ENCODE results near the gene ELN. TPM values are rescaled to one million over a fixed set of nuclear protein-coding genes. Genes with fewer than 3 reads are reported as not detected.

Gene ELN
- total and polyA plus RNA-seq, 5 donors from 2014 or later: 0.35 TPM; not detected in 4

GRCh38 chr7:74012842-74013249 lies 15.1 kb upstream of the ELN start:
- H3K4me3 ChIP-seq (ENCODE audit: low read depth, low read length): no peak overlapping the region
- H3K4me3 Mint-ChIP-seq: no peak overlapping the region
- H3K27me3 ChIP-seq (ENCODE audit: control insufficient read depth, insufficient read depth, low read length): no peaks in the 10 kb centered on the region
- H3K27ac Mint-ChIP-seq: no peak overlapping the region
- no peaks in the 10 kb centered on the region for H3K36me3 ChIP-seq (ENCODE audit: control insufficient read depth, insufficient read depth, low read length)
- peaks cover 0 to 2% (median 0%) of the 10 kb centered on the region in 7 donors for H3K9me3 Mint-ChIP-seq
- DNase-seq: no peak
- no peaks in the 10 kb centered on the region for H3K27me3 Mint-ChIP-seq
- no peaks in the 10 kb centered on the region for H3K4me1 Mint-ChIP-seq
- no peaks in the 10 kb centered on the region for H3K4me1 ChIP-seq (ENCODE audit: control insufficient read depth, insufficient read depth, low read length, poor library complexity, severe bottlenecking)
- H3K27ac ChIP-seq (ENCODE audit: insufficient read depth, low read length, poor library complexity, severe bottlenecking): no peak overlapping the region
- ATAC-seq (ENCODE audit: low read depth in 2 of 2): peak in 1 of 2 donors; percentile 20
- H3K36me3 Mint-ChIP-seq: no peaks in the 10 kb centered on the region
- no peaks in the 10 kb centered on the region for H3K9me3 ChIP-seq (ENCODE audit: control insufficient read depth in 2 of 2, low read length in 2 of 2)

GRCh38 chr7:74013539-74014272 lies 14.3 kb upstream of the ELN start:
- H3K27ac ChIP-seq (ENCODE audit: insufficient read depth, low read length, poor library complexity, severe bottlenecking): no peak overlapping the region
- H3K4me1 ChIP-seq (ENCODE audit: control insufficient read depth, insufficient read depth, low read length, poor library complexity, severe bottlenecking): no peaks in the 10 kb centered on the region
- DNase-seq: no peak
- Mint-ChIP-seq H3K36me3 (no peaks in the 10 kb centered on the region), H3K27ac (no peak overlapping the region), H3K9me3 (peaks cover 0 to 2% (median 0%) of the 10 kb centered on the region in 7 donors), H3K4me1 (no peaks in the 10 kb centered on the region), H3K4me3 (no peak overlapping the region), H3K27me3 (no peaks in the 10 kb centered on the region)
- H3K4me3 ChIP-seq (ENCODE audit: low read depth, low read length): no peak overlapping the region
- H3K36me3 ChIP-seq (ENCODE audit: control insufficient read depth, insufficient read depth, low read length): no peaks in the 10 kb centered on the region
- no peaks in the 10 kb centered on the region for H3K27me3 ChIP-seq (ENCODE audit: control insufficient read depth, insufficient read depth, low read length)
- no peak for ATAC-seq (ENCODE audit: low read depth in 2 of 2)
- H3K9me3 ChIP-seq (ENCODE audit: control insufficient read depth in 2 of 2, low read length in 2 of 2): no peaks in the 10 kb centered on the region

GRCh38 chr7:74014931-74015330 lies 13.0 kb upstream of the ELN start:
- H3K27ac ChIP-seq (ENCODE audit: insufficient read depth, low read length, poor library complexity, severe bottlenecking): no peak overlapping the region
- Mint-ChIP-seq H3K36me3 (no peaks in the 10 kb centered on the region), H3K9me3 (peaks cover 0 to 2% (median 0%) of the 10 kb centered on the region in 7 donors)

GRCh38 chr7:74015670-74016069 lies 12.3 kb upstream of the ELN start:
- no peak for ATAC-seq (ENCODE audit: low read depth in 2 of 2)
- Mint-ChIP-seq H3K4me3 (no peak overlapping the region), H3K27ac (no peak overlapping the region)

More at GRCh38 chr7:74014931-74015330, 13.0 kb upstream of the ELN start:
- no peak overlapping the region for H3K4me3 Mint-ChIP-seq
- H3K36me3 ChIP-seq (ENCODE audit: control insufficient read depth, insufficient read depth, low read length): no peaks in the 10 kb centered on the region
- H3K27ac Mint-ChIP-seq: no peak overlapping the region
- no peaks in the 10 kb centered on the region for H3K27me3 Mint-ChIP-seq
- DNase-seq (no peak), ATAC-seq (ENCODE audit: low read depth in 2 of 2) (no peak)
- H3K4me3 ChIP-seq (ENCODE audit: low read depth, low read length): no peak overlapping the region
- H3K27me3 ChIP-seq (ENCODE audit: control insufficient read depth, insufficient read depth, low read length): no peaks in the 10 kb centered on the region
- no peaks in the 10 kb centered on the region for H3K9me3 ChIP-seq (ENCODE audit: control insufficient read depth in 2 of 2, low read length in 2 of 2)
- H3K4me1 Mint-ChIP-seq: no peaks in the 10 kb centered on the region
- no peaks in the 10 kb centered on the region for H3K4me1 ChIP-seq (ENCODE audit: control insufficient read depth, insufficient read depth, low read length, poor library complexity, severe bottlenecking)

GRCh38 chr7:74017125-74017524 lies 10.8 kb upstream of the ELN start:
- Mint-ChIP-seq H3K4me3 (no peak overlapping the region), H3K4me1 (no peaks in the 10 kb centered on the region), H3K9me3 (peaks cover 0 to 2% (median 0%) of the 10 kb centered on the region in 7 donors), H3K27me3 (no peaks in the 10 kb centered on the region), H3K36me3 (no peaks in the 10 kb centered on the region), H3K27ac (no peak overlapping the region)
- Histone ChIP-seq H3K4me3 (ENCODE audit: low read depth, low read length) (no peak overlapping the region), H3K4me1 (ENCODE audit: control insufficient read depth, insufficient read depth, low read length, poor library complexity, severe bottlenecking) (no peaks in the 10 kb centered on the region), H3K9me3 (ENCODE audit: control insufficient read depth in 2 of 2, low read length in 2 of 2) (no peaks in the 10 kb centered on the region), H3K36me3 (ENCODE audit: control insufficient read depth, insufficient read depth, low read length) (no peaks in the 10 kb centered on the region), H3K27me3 (ENCODE audit: control insufficient read depth, insufficient read depth, low read length) (no peaks in the 10 kb centered on the region), H3K27ac (ENCODE audit: insufficient read depth, low read length, poor library complexity, severe bottlenecking) (no peak overlapping the region)
- DNase-seq (no peak), ATAC-seq (ENCODE audit: low read depth in 2 of 2) (no peak)

More at GRCh38 chr7:74015670-74016069, 12.3 kb upstream of the ELN start:
- Histone ChIP-seq H3K9me3 (ENCODE audit: control insufficient read depth in 2 of 2, low read length in 2 of 2) (no peaks in the 10 kb centered on the region), H3K4me3 (ENCODE audit: low read depth, low read length) (no peak overlapping the region), H3K27ac (ENCODE audit: insufficient read depth, low read length, poor library complexity, severe bottlenecking) (no peak overlapping the region), H3K4me1 (ENCODE audit: control insufficient read depth, insufficient read depth, low read length, poor library complexity, severe bottlenecking) (no peaks in the 10 kb centered on the region), H3K27me3 (ENCODE audit: control insufficient read depth, insufficient read depth, low read length) (no peaks in the 10 kb centered on the region), H3K36me3 (ENCODE audit: control insufficient read depth, insufficient read depth, low read length) (no peaks in the 10 kb centered on the region)
- H3K27me3 Mint-ChIP-seq: no peaks in the 10 kb centered on the region
- peaks cover 0 to 2% (median 0%) of the 10 kb centered on the region in 7 donors for H3K9me3 Mint-ChIP-seq
- no peak for DNase-seq
- no peaks in the 10 kb centered on the region for H3K36me3 Mint-ChIP-seq
- no peaks in the 10 kb centered on the region for H3K4me1 Mint-ChIP-seq

- H3K27me3 Mint-ChIP-seq: peaks cover 6% of the 10 kb centered on the region
- H3K9me3 ChIP-seq (ENCODE audit: control insufficient read depth in 2 of 2, low read length in 2 of 2): no peaks in the 10 kb centered on the region
- no peaks in the 10 kb centered on the region for H3K36me3 ChIP-seq (ENCODE audit: control insufficient read depth, insufficient read depth, low read length)
- no peak overlapping the region for H3K4me3 Mint-ChIP-seq
- no peak overlapping the region for H3K27ac ChIP-seq (ENCODE audit: insufficient read depth, low read length, poor library complexity, severe bottlenecking)
- no peaks in the 10 kb centered on the region for H3K4me1 ChIP-seq (ENCODE audit: control insufficient read depth, insufficient read depth, low read length, poor library complexity, severe bottlenecking)
- H3K36me3 Mint-ChIP-seq: no peaks in the 10 kb centered on the region
- H3K4me3 ChIP-seq (ENCODE audit: low read depth, low read length): no peak overlapping the region
- peaks cover 0 to 2% (median 0%) of the 10 kb centered on the region in 7 donors for H3K9me3 Mint-ChIP-seq
- H3K4me1 Mint-ChIP-seq: no peaks in the 10 kb centered on the region
- DNase-seq (no peak), ATAC-seq (ENCODE audit: low read depth in 2 of 2) (no peak)
- no peaks in the 10 kb centered on the region for H3K27me3 ChIP-seq (ENCODE audit: control insufficient read depth, insufficient read depth, low read length)
- peak overlapping the region in 1 of 3 donors; percentile 51 for H3K27ac Mint-ChIP-seq
These were observed 9.6 kb upstream of the ELN start for GRCh38 chr7:74018246-74018895.

- peaks cover 9% of the 10 kb centered on the region for H3K27me3 Mint-ChIP-seq
- no peak overlapping the region for H3K27ac Mint-ChIP-seq
- H3K36me3 Mint-ChIP-seq: no peaks in the 10 kb centered on the region
- no peak for ATAC-seq (ENCODE audit: low read depth in 2 of 2)
- no peak overlapping the region for H3K4me3 Mint-ChIP-seq
- no peaks in the 10 kb centered on the region for H3K4me1 Mint-ChIP-seq
- no peaks in the 10 kb centered on the region for H3K36me3 ChIP-seq (ENCODE audit: control insufficient read depth, insufficient read depth, low read length)
- peaks cover 0 to 2% (median 0%) of the 10 kb centered on the region in 7 donors for H3K9me3 Mint-ChIP-seq
- no peaks in the 10 kb centered on the region for H3K27me3 ChIP-seq (ENCODE audit: control insufficient read depth, insufficient read depth, low read length)
- no peak overlapping the region for H3K4me3 ChIP-seq (ENCODE audit: low read depth, low read length)
- no peaks in the 10 kb centered on the region for H3K4me1 ChIP-seq (ENCODE audit: control insufficient read depth, insufficient read depth, low read length, poor library complexity, severe bottlenecking)
- no peak for DNase-seq
- H3K27ac ChIP-seq (ENCODE audit: insufficient read depth, low read length, poor library complexity, severe bottlenecking): no peak overlapping the region
- H3K9me3 ChIP-seq (ENCODE audit: control insufficient read depth in 2 of 2, low read length in 2 of 2): no peaks in the 10 kb centered on the region
These were observed 8.8 kb upstream of the ELN start for GRCh38 chr7:74019149-74019548.

Data from CD4-positive, CD25-positive, alpha-beta regulatory T cell (primary cell).